ENCODE measurements around the gene AKAP8L.
"Not testable (repeated sequence)": the region's sequence is repeated elsewhere in the genome, so short reads cannot be mapped to it uniquely, and the experiment has no call there.

Gene AKAP8L

DNA sequence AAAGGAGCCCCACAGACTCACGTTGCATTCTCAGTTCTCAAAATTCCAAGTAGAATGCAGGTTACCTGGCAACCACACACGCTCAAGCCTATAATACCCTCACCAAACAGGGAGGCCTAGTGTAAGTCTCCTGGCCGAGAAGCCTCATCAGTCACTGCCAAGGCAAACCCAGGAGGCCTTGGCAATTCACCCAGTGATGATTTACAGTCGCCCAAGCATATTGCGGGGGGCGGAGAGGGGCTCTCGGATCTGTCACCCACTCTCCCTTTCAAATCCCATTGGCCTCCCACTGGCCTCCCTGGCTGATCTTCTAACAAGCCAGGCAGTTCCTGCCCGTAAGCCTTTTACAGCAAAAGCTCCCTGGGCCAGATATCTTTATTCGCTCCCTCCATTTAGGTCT, 1.1 kb downstream of the AKAP8L start:
- no peak for DNase-seq (ENCODE audit: low read depth)

GRCh38 chr19:15412832-15413231, 6.0 kb downstream of the AKAP8L start:
- no peak for DNase-seq (ENCODE audit: low read depth)

DNA sequence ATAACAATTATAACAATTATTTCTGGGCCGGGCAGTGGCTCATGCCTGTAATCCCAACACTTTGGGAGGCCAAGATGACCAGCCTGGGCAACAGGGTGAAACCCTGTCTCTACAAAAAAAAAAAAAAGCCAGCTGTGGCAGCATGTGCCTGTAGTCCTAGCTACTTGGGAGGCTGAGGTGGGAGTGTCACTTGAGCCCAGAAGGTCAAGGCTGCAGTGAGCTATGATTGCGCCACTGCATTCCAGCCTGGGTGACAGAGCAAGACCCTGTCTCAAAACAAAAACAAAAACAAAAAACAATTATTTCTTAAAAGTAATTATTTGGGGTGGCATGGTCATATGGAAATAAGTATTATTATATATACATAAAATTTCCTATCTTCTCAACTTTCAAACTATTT, 7.4 kb downstream of the AKAP8L start:
- DNase-seq (ENCODE audit: low read depth): not testable (repeated sequence)

GRCh38 chr19:15404780-15405211, 14.0 kb downstream of the AKAP8L start:
- DNase-seq (ENCODE audit: low read depth): no peak

DNA sequence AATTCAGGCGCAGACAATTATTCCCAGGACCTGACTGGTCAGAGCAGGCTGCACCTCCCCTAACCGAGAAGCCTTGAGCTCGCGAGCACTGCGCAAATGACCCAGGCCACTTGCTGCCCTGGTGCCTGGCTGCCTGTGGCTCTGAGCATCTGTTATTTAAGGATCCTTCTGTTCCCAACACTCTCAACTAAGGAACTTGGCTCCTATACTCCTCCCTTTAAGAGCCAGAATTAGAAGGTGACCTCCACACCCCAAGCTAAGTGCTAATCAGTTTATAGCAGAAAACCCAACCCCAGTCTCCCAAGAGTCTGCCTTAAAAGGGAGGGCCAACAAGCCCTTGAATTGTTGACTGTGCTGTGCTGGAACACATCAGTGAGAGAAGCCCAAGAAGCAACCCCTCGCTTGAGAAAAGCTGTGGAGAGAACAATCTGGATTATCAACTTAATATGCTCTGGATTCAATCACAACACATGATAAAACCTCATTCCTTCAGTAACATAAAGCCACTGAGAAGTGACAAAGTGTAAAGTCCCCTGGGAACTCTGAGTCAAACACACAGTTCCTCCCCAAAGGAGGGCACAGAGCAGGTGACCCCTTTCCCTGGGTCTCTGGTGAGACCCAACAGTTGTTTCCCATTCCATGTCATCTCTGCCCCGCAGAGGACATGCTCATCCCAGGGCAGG, 14.6 kb downstream of the AKAP8L start:
- DNase-seq (ENCODE audit: low read depth): no peak

GRCh38 chr19:15403151-15403531, 15.6 kb downstream of the AKAP8L start:
- DNase-seq (ENCODE audit: low read depth): no peak

DNA sequence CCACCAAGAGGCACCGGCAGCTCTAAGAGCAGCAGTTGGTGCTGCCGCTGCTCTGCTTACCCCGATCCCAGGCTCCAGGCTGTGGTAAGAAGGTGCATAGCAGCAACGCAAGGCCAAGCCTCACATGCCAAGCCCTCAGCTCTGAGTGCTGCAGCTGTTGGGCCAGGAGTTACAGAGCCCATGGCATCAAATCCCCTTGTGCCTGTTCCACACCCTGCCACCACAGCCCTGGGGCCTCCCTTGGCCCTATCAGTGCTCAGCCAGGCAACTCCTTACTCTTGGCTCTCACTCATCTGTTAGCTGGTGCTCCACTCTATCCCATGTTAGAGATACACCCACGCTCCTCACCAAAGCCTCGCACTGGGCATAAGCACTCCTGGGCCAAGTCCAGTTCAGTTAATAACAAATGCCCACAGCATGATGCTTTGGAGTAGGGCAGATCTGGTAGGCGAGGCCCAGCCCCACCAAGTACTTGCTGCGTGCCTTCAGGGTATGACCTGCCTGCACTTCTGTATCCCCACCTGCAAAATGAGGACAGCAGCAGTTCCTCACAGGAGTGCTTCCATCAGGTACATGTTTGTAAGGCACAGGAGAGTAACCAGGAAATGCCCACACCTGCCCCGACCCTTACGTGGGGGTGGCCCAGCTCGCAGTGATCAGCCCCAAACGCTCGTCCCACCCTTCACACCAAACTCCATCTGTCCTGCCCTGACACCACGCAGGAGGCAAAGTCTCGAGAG, 16.2 kb downstream of the AKAP8L start:
- DNase-seq (ENCODE audit: low read depth): no peak

DNA sequence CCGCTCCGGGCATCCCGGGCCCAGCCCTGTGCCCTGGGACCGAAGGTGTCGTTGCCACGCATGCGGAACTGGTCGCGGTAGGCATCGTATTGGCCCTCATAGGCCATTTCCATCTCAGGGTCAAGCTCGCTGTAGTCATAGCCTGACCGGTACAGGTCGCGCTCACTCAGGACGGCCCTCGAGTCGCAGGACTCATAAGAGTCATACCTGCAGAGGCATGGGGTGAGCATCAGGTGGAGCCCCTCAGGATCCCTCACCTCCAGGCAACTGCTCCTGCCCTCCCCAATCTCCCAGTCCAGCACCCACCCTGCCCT, 17.4 kb downstream of the AKAP8L start:
- no peak for DNase-seq (ENCODE audit: low read depth)

- DNase-seq (ENCODE audit: low read depth): no peak
Observed at GRCh38 chr19:15400521-15401396, 18.0 kb downstream of the AKAP8L start.

DNA sequence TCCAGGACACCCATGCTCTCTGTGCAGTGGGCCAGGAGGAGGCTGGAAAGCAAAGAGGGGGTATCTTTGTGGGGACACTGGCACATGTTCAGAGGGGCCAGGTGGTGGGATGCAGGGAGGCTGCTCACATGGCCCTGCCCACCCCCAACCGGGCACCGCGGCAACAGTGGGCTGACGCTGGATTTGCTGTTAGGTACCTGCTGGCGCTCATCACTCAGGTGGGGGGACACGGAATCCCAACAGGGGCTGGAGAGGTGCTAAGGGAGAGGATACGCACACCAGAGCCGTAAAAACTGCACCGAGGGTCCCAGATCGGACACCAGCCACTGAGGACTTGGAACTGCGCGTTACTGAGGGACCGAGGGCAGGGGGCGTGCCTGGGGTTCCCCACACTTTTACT, 19.2 kb downstream of the AKAP8L start:
- no peak for DNase-seq (ENCODE audit: low read depth)

DNA sequence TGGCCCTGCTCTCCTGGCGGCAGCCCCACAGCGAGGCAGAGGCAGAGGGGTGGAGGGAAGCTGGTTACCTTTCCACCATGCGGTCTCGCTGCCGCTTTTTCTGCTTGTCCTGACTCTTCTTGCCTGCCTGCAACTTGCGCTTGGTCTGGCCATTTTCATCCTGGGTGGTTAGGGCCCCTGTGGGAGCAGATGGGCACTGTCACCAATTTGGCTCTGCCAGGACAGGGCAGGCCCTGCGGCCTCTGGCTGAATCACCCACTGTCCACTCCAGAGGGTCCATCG, 19.6 kb downstream of the AKAP8L start:
- no peak for DNase-seq (ENCODE audit: low read depth)

DNA sequence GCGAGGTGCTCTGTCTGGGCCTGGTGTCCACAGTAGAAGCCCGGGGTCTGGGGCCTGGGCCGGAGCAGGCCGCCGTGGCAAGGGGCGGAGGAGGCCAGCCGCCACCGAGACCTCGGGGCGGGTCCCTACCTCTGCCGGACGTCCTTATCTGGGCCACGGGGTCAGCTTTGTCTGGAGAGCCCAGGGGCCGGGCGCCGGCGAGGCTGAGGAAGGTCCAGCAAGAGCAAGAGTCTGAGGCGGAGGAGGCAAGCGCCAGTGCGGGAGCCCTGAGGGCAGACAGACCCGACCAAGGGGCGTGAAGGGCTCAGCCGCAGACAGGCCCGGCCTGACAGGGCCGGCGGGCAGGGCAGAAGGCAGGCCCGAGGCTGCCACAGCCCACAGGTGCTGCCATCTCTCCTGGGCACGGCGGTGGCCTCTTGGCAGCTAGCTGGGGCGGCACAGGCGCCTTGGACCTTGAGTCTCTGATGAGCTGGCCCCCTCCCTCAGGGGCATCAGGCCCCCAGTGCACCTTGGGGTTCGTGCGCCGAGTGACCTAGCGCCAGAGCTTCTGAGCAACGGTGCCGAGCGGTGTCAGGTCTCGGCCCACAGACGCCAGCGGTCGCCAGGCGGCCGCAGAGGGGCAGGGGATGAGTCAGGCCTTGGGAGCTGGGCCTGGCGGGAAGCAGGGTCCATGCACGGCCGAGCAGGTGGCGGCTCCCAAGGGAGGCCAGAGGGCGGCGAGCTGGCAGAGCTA, 20.1 kb downstream of the AKAP8L start:
- DNase-seq (ENCODE audit: low read depth): no peak

- DNase-seq (ENCODE audit: low read depth): no peak
Observed at GRCh38 chr19:15397782-15398181, 21.0 kb downstream of the AKAP8L start.

DNA sequence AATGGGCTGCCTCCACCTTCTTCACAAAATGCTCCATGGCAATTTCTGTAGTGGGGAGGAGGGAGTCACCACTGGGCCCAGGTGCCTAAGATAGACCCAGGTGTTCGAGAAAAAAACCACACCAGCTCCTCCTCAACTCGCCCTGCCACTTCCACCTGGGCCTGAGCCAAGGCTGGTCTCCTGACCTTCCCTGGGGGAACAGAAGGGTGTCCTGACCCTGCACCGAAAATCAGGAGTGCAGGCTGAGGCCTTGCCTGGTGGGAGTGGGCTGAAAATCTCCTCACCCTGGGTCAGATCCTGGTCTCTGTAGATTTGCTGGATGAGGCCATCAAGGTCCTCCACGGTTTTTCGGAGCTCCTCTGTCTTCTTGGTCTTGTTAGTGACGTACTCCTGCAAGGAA, 21.6 kb downstream of the AKAP8L start:
- DNase-seq (ENCODE audit: low read depth): no peak

GRCh38 chr19:15396436-15396835, 22.4 kb downstream of the AKAP8L start:
- DNase-seq (ENCODE audit: low read depth): no peak

DNA sequence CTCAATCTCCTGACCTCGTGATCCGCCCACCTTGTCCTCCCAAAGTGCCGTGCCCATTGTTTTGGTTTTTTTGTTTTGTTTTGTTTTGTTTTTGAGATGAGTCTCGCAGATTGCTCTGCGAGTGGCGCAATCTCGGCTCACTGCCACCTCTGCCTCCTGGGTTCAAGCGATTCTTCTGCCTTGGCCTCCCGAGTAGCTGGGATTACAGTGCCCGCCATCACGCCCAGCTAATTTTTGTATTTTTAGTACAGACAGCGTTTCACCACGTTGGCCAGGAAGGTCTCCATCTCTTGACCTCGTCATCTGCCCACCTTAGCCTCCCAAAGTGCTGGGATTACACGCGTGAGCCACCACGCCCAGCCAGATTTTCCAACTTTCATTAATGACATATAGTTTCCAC, 23.5 kb downstream of the AKAP8L start:
- DNase-seq (ENCODE audit: low read depth): not testable (repeated sequence)

- no peak for DNase-seq (ENCODE audit: low read depth)
Observed at GRCh38 chr19:15394426-15394825, 24.4 kb downstream of the AKAP8L start.

- peak; percentile 4 for DNase-seq (ENCODE audit: low read depth)
Observed at GRCh38 chr19:15393963-15394362, 24.8 kb downstream of the AKAP8L start.

DNA sequence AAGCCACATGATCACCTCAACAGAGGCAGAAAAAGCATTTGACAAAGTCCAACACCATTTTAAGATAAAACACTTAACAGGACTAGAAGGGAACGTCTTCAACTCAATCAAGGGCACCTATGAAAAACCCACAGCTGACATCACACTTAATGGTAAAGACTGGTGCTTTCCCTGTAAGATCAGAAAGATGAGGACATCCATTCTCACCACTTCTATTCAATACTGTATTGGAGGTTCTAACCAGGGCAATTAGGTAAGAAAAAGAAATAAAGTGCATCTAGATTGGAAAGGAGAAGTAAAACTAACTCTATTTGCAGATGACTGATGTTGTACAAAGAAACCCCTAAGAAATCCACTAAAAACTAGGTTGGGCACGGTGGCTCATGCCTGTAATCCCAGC, 28.0 kb downstream of the AKAP8L start:
- no peak for DNase-seq (ENCODE audit: low read depth)

DNA sequence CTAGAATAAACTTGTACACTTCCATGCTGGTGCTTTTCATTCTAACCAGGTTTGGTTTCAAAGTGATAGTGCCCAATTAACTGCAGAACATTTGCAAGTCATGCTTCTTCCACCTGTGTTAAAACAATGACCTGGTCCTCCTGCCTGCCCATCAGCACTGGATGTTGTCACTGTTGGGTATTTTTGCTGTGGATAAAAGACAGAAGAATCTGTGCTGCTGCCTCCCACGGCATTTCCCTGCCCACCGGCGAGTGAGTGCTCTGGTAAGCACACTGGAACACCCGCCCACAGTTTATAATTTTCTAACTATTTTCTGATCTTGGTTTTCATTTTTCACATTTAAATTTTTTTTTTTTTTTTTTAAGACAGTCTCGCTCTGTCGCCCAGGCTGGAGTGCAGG, 36.9 kb downstream of the AKAP8L start:
- DNase-seq (ENCODE audit: low read depth): no peak

DNA sequence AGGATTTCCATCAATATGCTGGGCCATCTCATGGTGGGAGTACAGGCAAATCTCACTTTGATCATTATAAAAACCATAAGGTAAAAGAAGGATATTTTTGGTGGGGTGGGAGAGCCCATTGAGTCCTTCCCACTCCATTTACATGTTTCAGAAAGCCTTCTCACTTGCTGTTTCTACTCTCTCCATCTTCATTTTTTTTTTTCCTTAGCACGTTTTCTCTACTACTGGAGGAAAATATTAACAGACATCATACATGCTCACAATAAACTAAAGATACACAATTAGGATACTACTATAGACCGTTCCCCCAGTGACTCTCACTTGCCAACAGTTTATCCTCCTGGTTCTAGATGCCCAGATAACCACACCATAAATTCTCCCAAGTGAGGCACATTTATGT, 37.4 kb downstream of the AKAP8L start:
- no peak for DNase-seq (ENCODE audit: low read depth)

DNA sequence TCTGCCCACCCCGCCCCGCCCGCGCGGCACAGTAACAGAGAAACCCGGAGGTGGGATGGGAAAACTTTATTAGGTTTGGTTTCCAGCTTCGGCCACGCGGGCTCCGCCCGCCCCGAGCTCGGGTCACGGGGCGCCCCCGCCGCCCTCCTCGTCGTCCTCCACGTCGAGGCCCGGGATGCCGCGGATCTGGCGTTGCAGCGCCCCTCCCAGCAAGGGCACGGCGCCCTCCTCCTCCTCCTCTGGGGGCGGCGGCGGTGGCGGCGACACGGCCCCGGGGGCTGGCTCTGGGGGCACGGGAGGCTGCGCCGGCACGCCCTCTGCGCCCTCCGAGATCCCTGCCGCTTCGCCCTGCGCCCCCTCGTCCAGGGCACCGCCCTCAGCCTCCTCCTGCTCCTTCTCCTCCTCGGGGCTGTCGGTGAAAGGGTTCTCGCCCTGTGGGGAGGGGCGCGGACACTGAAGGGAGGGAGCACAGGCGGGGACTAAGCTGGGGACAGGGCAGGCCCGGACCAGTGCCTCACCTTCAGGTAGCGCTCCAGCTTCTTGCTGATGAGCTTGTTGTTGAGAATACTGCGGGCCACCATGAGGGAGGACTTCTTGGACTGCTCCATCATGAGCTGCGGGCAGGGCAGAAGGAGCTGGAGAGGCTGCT, 38.7 kb downstream of the AKAP8L start:
- DNase-seq (ENCODE audit: low read depth): no peak

Measured in GM04504 (cell line).